Measurements from ENCODE around the gene TUBA1B. TPM values are rescaled to one million over a fixed set of nuclear protein-coding genes. Genes with fewer than 3 reads are reported as not detected.

Gene TUBA1B
- total RNA-seq, 1 donor from 2014 or later: 739 TPM

DNA sequence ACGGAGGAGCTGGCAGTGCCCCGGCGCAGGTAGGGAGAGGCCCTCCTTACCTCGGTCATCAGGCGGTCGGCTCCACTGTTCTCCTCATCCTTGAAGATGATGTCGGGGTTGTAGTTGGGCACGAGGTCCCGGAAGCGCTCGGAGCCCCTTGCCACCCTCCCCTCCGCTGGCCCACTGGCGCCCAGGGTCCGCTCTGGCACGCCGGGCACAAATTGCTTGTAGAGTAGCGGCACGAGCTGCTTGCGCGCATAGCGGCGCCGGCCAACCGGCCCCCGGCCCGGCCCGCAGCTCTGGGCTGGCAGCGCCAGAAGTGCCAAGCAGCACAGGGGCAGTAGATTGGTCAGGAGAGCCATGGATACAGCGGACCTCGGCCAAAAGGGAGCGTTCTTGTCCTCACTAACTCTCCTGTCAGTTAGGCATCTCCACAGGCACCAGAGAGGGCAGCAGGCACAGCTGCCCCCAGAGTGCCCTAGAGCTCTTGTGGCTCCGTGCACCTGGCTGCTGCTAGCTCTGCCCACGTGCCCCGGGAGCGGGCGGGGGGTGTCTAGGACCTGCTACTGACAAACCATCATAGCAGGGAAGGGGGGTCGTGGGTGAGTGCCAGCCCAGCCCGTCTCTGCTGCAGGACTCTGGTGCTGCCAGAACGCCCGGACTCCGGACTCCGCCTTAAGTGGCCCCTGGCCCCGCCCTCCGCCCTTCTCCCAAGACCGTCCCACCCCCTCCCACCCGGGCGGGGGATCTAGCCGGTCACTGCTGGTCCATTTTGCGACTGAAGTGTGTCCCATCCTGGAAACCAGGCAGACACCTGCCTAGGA, 36.8 kb downstream of the TUBA1B start, which contains the start of gene DHH:
Gene DHH, minus strand, starts transcription at position 642 of the 815 bp plus-strand sequence. Its CDS starts 289 bp downstream, at position 353.
- DNase-seq (ENCODE audit: low read depth): no peak
- H3K27me3 ChIP-seq (ENCODE audit: control insufficient read depth, insufficient read depth, low read length): peaks cover 39% of the 10 kb centered on the region

DNA sequence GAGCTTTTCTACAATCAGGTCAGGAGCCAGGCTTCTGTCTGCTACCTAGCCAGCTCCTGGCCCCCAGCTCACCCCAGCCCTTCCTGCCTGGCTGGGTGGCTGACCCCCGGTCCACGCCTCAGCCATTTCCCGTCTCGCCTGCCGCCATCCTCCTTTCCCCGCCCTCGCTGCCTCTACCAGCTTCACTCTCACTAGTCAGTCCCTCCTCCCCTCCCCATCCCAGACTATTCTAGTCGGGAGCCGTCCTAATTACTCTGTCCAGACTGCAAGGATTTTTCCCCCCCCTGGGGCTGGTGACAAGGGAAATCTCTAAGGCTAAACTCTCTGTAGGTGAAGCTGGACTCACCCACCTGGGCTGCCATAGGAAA, 37.4 kb downstream of the TUBA1B start:
- Histone ChIP-seq H3K36me3 (ENCODE audit: control insufficient read depth, insufficient read depth, low read length) (no peaks in the 10 kb centered on the region), H3K27me3 (ENCODE audit: control insufficient read depth, insufficient read depth, low read length) (peaks cover 45% of the 10 kb centered on the region), H3K4me3 (ENCODE audit: low read depth, low read length) (no peak overlapping the region)
- no peak for DNase-seq (ENCODE audit: low read depth)
- TF ChIP-seq, protein P1, sequence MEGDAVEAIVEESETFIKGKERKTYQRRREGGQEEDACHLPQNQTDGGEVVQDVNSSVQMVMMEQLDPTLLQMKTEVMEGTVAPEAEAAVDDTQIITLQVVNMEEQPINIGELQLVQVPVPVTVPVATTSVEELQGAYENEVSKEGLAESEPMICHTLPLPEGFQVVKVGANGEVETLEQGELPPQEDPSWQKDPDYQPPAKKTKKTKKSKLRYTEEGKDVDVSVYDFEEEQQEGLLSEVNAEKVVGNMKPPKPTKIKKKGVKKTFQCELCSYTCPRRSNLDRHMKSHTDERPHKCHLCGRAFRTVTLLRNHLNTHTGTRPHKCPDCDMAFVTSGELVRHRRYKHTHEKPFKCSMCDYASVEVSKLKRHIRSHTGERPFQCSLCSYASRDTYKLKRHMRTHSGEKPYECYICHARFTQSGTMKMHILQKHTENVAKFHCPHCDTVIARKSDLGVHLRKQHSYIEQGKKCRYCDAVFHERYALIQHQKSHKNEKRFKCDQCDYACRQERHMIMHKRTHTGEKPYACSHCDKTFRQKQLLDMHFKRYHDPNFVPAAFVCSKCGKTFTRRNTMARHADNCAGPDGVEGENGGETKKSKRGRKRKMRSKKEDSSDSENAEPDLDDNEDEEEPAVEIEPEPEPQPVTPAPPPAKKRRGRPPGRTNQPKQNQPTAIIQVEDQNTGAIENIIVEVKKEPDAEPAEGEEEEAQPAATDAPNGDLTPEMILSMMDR (IDR thresholded peaks at IDR 0.05; ENCODE audit: insufficient read depth, low read length, poor library complexity, severe bottlenecking): no peak

More for the DNA sequence above, 36.8 kb downstream of the TUBA1B start, which contains the start of gene DHH:
- Histone ChIP-seq H3K36me3 (ENCODE audit: control insufficient read depth, insufficient read depth, low read length) (no peaks in the 10 kb centered on the region), H3K4me3 (ENCODE audit: low read depth, low read length) (peak within 1 kb of the TSS; percentile 19)
- TF ChIP-seq, protein P1 (IDR thresholded peaks at IDR 0.05; ENCODE audit: insufficient read depth, low read length, poor library complexity, severe bottlenecking): no peak

DNA sequence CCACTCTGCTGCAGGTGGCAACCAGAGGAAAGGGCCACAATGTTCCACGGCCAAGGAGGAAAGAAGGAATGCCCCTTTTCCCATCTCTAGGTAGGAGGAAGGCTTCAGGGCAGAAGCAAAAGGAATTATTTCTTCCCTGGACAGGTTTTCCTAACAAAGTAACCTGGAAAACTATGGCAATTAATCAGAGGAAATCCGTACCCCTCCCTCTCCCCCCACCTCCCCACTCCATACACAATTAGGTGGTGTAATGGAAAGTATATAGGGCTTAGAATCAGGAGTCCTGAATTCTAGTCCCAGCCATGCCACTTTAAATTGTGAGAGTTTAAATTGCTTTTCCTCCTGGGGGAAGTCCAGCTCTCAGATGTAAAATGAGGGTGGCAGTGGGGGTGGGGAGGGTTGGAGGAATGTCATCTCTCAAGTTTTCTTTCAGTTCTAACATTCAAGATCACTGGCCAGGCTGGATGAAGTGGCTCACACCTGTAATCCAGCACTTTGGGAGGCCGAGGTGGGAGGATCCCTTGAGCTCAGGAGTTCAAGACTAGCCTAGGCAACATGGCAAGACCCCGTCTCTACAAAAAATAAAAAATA, 38.3 kb downstream of the TUBA1B start:
- TF ChIP-seq, protein P1 (IDR thresholded peaks at IDR 0.05; ENCODE audit: insufficient read depth, low read length, poor library complexity, severe bottlenecking): no peak
- no peak overlapping the region for H3K4me3 ChIP-seq (ENCODE audit: low read depth, low read length)
- H3K36me3 ChIP-seq (ENCODE audit: control insufficient read depth, insufficient read depth, low read length): no peaks in the 10 kb centered on the region
- peaks cover 47% of the 10 kb centered on the region for H3K27me3 ChIP-seq (ENCODE audit: control insufficient read depth, insufficient read depth, low read length)
- DNase-seq (ENCODE audit: low read depth): no peak

DNA sequence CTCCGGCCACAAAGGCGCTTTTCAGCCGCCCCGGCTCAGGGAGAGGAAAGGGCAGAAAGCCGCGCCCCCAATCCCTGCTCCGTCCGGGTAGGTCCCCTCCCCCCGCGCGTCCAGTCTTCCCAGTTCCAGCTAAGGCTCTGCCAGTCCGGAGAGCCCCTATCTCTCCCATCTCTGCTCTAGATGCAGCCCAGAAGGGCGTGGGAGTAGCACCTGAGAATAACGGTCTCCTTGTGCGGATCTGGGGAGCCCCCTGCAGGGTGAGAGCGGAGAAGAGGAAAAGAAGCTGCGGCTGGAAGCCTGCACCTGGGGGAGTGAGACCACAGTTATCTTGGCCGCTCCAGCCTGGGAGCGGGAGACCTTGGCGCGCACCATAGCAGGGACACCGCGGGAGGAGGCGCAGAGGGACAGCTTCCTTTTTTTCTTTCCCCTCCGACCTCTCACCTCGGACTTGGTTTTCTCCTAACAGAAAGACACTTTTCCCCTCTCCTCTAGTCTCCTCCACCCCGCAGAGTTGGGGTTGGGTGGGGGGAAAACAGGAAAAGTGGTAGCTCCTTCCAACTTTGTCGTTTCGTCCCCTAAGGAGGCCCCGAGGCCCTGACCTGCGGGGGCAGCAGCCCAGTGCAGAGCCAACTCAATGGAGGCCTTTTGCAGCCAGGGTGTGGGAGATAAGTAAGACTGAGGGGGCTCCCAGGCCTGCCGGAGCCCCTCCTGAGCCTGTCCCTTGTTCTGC, 38.9 kb downstream of the TUBA1B start:
- no peak for DNase-seq (ENCODE audit: low read depth)
- Histone ChIP-seq H3K4me3 (ENCODE audit: low read depth, low read length) (peak overlapping the region; percentile 17), H3K27me3 (ENCODE audit: control insufficient read depth, insufficient read depth, low read length) (peaks cover 47% of the 10 kb centered on the region), H3K36me3 (ENCODE audit: control insufficient read depth, insufficient read depth, low read length) (no peaks in the 10 kb centered on the region)
- TF ChIP-seq, protein P1 (IDR thresholded peaks at IDR 0.05; ENCODE audit: insufficient read depth, low read length, poor library complexity, severe bottlenecking): peak; percentile 78

DNA sequence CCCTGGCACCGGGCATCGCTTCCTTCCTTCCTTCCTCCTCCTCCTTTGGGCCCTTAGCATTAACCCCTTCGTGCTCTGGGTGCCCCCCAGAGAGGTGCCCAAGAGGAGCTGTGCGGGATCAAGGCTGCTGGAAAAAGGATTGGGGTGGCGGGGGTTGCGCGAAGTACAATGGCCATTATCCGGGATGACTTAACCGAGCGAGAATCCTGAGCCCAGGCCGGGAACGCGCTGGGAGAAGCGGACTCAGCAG, 39.4 kb downstream of the TUBA1B start:
- H3K4me3 ChIP-seq (ENCODE audit: low read depth, low read length): peak overlapping the region; percentile 17
- TF ChIP-seq, protein P1 (IDR thresholded peaks at IDR 0.05; ENCODE audit: insufficient read depth, low read length, poor library complexity, severe bottlenecking): no peak
- H3K27me3 ChIP-seq (ENCODE audit: control insufficient read depth, insufficient read depth, low read length): peaks cover 47% of the 10 kb centered on the region

More for the DNA sequence above, 39.4 kb downstream of the TUBA1B start:
- no peak for DNase-seq (ENCODE audit: low read depth)
- no peaks in the 10 kb centered on the region for H3K36me3 ChIP-seq (ENCODE audit: control insufficient read depth, insufficient read depth, low read length)

Measured in kidney epithelial cell (primary cell).